NCI-H2196 (cell line): ENCODE measurements around the gene HCFC2.

ENCODE experiments used
- DNase-seq: peaks from one replicate; lab custom pipeline; 2025; ENCODE audit not compliant: unreplicated experiment; lab: John Stamatoyannopoulos, UW

The HCFC2 gene

DNA sequence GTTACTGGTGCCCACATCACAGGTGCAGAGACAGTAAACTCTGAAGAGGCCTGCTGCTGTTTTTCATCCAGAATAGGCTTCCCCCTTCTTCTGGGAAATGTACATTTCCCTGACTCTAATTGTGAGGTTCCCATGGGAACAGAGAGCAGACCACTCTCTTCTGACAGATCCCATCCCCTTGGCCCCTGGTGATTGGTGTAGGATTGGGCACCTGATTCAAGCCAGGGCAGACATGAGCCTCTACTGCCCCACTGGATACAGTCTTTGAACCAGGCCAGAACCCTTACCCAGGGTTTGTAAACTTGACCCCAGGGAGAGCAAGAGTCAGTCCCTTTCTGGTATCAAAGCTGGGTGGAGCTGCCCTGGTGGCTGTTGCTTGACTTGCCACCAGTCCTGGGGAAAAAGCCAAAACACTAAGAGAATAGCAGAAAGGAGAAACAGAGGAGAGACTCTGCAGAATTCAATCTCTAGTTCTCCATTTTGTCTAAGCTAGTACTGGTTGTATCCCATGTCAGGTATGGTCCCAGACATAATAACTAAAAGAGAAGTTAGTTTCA, 88.4 kb downstream of the HCFC2 start:
- DNase-seq = no peak

DNA sequence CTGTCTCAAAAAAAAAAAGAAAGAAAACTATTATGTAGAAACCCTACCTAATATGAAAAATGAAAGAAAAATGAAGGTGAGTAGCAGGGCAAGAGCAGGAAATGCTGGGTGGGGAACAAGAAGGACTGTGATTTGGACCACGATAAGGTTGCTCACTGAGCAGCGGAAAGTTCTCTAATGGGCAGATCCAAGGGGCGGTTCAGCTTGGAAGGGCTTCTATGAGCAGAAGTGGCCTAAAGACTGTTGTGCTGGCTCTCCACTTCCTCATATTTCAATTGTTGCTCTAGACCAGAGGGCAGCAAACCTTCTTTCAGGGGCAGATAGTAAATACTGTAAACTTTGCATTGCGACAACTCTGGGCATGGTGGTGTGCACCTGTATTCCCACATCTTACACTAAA, 90.0 kb downstream of the HCFC2 start:
- no peak for DNase-seq

DNA sequence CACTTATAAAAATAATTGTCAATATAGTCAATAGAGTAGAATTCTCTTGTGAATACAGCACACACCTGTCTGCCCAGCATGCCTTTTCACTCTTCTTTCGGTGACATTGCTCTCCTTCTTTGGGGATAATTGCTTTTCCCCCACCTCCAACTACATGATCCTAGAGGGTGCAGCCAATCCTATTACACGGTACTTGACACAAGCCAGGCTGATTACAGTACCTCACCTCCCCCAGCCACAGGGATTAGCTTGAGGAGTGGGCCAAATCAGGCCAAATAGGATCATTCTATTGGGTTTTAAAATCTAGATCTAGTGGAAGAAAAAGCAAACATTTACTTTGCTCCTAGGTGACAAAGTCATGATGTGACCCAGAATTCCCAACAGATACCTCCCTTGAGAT, 90.5 kb downstream of the HCFC2 start:
- no peak for DNase-seq
